GM23248 (cell line): ENCODE data around the gene DNA2. TPM values are rescaled to one million over a fixed set of nuclear protein-coding genes. Genes with fewer than 3 reads are reported as not detected.

ENCODE experiments used
- DNase-seq: peaks from one replicate; pipeline ENCODE4 v3.0.0-alpha.2; 2015
- H2AFZ ChIP-seq: fragments of 200-600 bp; sonication (generic); 2 replicates; pipeline ENCODE4 v1.6.1; 2016; ENCODE audit warnings: antibody characterized with exemption
- H3F3A ChIP-seq: fragments of 200-600 bp; sonication (generic); 2 replicates; pipeline ENCODE4 v1.6.1; 2016; ENCODE audit warnings: mild to moderate bottlenecking, antibody characterized with exemption, mixed run types; ENCODE audit not compliant: insufficient read depth
- H3K27ac ChIP-seq: fragments of 200-600 bp; sonication (generic); 2 replicates; pipeline ENCODE4 v1.5.1; 2016; ENCODE audit warnings: mild to moderate bottlenecking
- H3K27me3 ChIP-seq: fragments of 200-600 bp; sonication (generic); replicated peaks from 2 replicates; pipeline ENCODE4 v1.6.1; 2016; ENCODE audit warnings: mild to moderate bottlenecking; ENCODE audit not compliant: insufficient read depth
- H3K36me3 ChIP-seq: fragments of 200-600 bp; sonication (generic); 2 replicates; pipeline ENCODE4 v1.6.1; 2016; ENCODE audit warnings: low read depth, mild to moderate bottlenecking
- H3K4me1 ChIP-seq: fragments of 200-600 bp; sonication (generic); 2 replicates; pipeline ENCODE4 v1.6.1; 2016; ENCODE audit warnings: mild to moderate bottlenecking; ENCODE audit not compliant: insufficient read depth
- H3K4me2 ChIP-seq: fragments of 200-600 bp; sonication (generic); one replicate; pipeline ENCODE4 v1.6.1; 2016; ENCODE audit warnings: mild to moderate bottlenecking; ENCODE audit not compliant: unreplicated experiment
- H3K4me3 ChIP-seq: fragments of 200-600 bp; sonication (generic); 2 replicates; pipeline ENCODE4 v1.5.1; 2016; ENCODE audit warnings: mild to moderate bottlenecking
- H3K79me2 ChIP-seq: fragments of 200-600 bp; sonication (generic); 2 replicates; pipeline ENCODE4 v1.6.1; 2016; ENCODE audit warnings: mild to moderate bottlenecking; ENCODE audit not compliant: insufficient read depth
- H3K9ac ChIP-seq: fragments of 200-600 bp; sonication (generic); 2 replicates; pipeline ENCODE4 v1.6.1; 2016; ENCODE audit warnings: mild to moderate bottlenecking
- H3K9me2 ChIP-seq: fragments of 200-600 bp; sonication (generic); 2 replicates; pipeline ENCODE4 v1.6.1; 2016; ENCODE audit warnings: mixed run types, mild to moderate bottlenecking, moderate library complexity; ENCODE audit not compliant: insufficient read depth
- H3K9me3 ChIP-seq: fragments of 200-600 bp; sonication (generic); one replicate; pipeline ENCODE4 v1.6.1; 2017; ENCODE audit warnings: low read depth
- H4K20me1 ChIP-seq: fragments of 200-600 bp; sonication (generic); 2 replicates; pipeline ENCODE4 v1.6.0; 2016; ENCODE audit not compliant: insufficient read depth
- EZH2 ChIP-seq: fragments of 200-600 bp; sonication (generic); IDR thresholded peaks from 2 replicates; pipeline ENCODE4 v1.6.1; 2018; ENCODE audit warnings: antibody characterized with exemption, mild to moderate bottlenecking; ENCODE audit not compliant: insufficient read depth, poor library complexity, severe bottlenecking
- EZH2phosphoT487 ChIP-seq: fragments of 200-600 bp; sonication (generic); IDR thresholded peaks from 2 replicates; pipeline ENCODE4 v1.6.1; 2018; ENCODE audit warnings: antibody characterized with exemption, moderate library complexity, mild to moderate bottlenecking, low read depth; ENCODE audit not compliant: insufficient read depth
- WGBS, 2 experiments: methylation state at CpG; one replicate each; pipeline ENCODE4 v1.1.6; 2015 to 2017; ENCODE audit warnings: low lambda C conversion rate in 2 of 2, low coverage in 1 of 2; ENCODE audit errors: missing lambda C conversion rate in 2 of 2; 5-methylcytosine and 5-hydroxymethylcytosine counted together
- in situ Hi-C: fragments of 300-500 bp; cut with MboI; formaldehyde crosslinking; loops from 2 replicates; pipeline ENCODE4 v1.15.0; 2020
- polyA plus RNA-seq: library from polyadenylated mRNA; unstranded; fragments of >200 nt; fragmentation: Nextera tagmentation; extraction: Ambion mirVana; gene quantifications from 2 replicates; pipeline ENCODE4 v1.2.1, GENCODE V29; 2016
- total RNA-seq: library from RNA; depleted of rRNA; stranded (reverse); fragments of >200 nt; shearing (Covaris generic); gene quantifications from 2 replicates; pipeline ENCODE4 v1.2.3, GENCODE V29; 2014

The DNA2 gene
- total and polyA plus RNA-seq, 2 experiments from 2014 or later, result 1.6 to 5.2 TPM

- TF ChIP-seq EZH2 (no peak), EZH2phosphoT487 (no peak)
- Histone ChIP-seq H4K20me1 (no peaks in the 10 kb centered on the region), H3K4me1 (peaks cover 13% of the 10 kb centered on the region), H3K4me3 (peak within 1 kb of the TSS; percentile 86), H3K36me3 (0 out of 2 replicates have a peak, but pooled peaks cover 3% of the 10 kb centered on the region), H3K9me2 (no peaks in the 10 kb centered on the region), H3K27me3 (no peaks in the 10 kb centered on the region), H3K79me2 (peaks cover 50% of the 10 kb centered on the region), H3K27ac (peak within 1 kb of the TSS; percentile 97), H3K9me3 (no peaks in the 10 kb centered on the region), H2AFZ (peak within 1 kb of the TSS; percentile 83), H3K9ac (peak within 1 kb of the TSS; percentile 96), H3K4me2 (peak within 1 kb of the TSS; percentile 97), H3F3A (peaks cover 10% of the 10 kb centered on the region; the same call in 1 of the 2 replicates)
- in situ Hi-C loops, result no loop called here
- DNase-seq, result peak; percentile 87
- 0 to 1% methylated on average over 34 to 79 of the region's 79 CpGs for WGBS, 2 experiments
Measured at GRCh38 chr10:68406815-68407548, 64.8 kb downstream of the DNA2 start, which contains the start of gene RUFY2. RUFY2 (minus strand) TSS chr10:68407277; CDS start chr10:68407189, 88 bp downstream.

- no peak for TF ChIP-seq EZH2
- no peak for TF ChIP-seq EZH2phosphoT487
- Histone ChIP-seq H2AFZ (peak overlapping the region; percentile 59), H3K4me1 (peaks cover 13% of the 10 kb centered on the region), H3K79me2 (peaks cover 57% of the 10 kb centered on the region), H3F3A (peaks cover 10% of the 10 kb centered on the region; the same call in 1 of the 2 replicates), H3K4me2 (peak overlapping the region; percentile 97), H3K9me2 (no peaks in the 10 kb centered on the region), H3K27me3 (no peaks in the 10 kb centered on the region), H3K4me3 (peak overlapping the region; percentile 86), H3K9me3 (no peaks in the 10 kb centered on the region), H4K20me1 (no peaks in the 10 kb centered on the region), H3K9ac (peak overlapping the region; percentile 96), H3K27ac (peak overlapping the region; percentile 97), H3K36me3 (peaks cover 5% of the 10 kb centered on the region; the same call in 1 of the 2 replicates)
- peak; percentile 92 for DNase-seq
- in situ Hi-C loops, result no loop called here
- WGBS, 2 experiments, result 0 to 1% methylated on average over 29 to 33 of the region's 38 CpGs
Measured at GRCh38 chr10:68406111-68406814, 65.5 kb downstream of the DNA2 start.

- Histone ChIP-seq H3K4me1 (peaks cover 13% of the 10 kb centered on the region), H3K36me3 (peaks cover 14% of the 10 kb centered on the region), H4K20me1 (no peaks in the 10 kb centered on the region), H3K9me2 (no peaks in the 10 kb centered on the region), H3K9me3 (no peaks in the 10 kb centered on the region), H2AFZ (no peak overlapping the region), H3K27me3 (no peaks in the 10 kb centered on the region), H3K27ac (no peak overlapping the region), H3K4me3 (no peak overlapping the region), H3K4me2 (no peak overlapping the region), H3K79me2 (peaks cover 83% of the 10 kb centered on the region), H3K9ac (no peak overlapping the region), H3F3A (peaks cover 10% of the 10 kb centered on the region; the same call in 1 of the 2 replicates)
- in situ Hi-C loops, result no loop called here
- DNase-seq, result peak; percentile 4
- TF ChIP-seq EZH2 (no peak), EZH2phosphoT487 (no peak)
- 95 to 96% methylated on average over 4 of the region's 4 CpGs for WGBS, 2 experiments
Measured at GRCh38 chr10:68403701-68404100, 68.1 kb downstream of the DNA2 start.

DNA sequence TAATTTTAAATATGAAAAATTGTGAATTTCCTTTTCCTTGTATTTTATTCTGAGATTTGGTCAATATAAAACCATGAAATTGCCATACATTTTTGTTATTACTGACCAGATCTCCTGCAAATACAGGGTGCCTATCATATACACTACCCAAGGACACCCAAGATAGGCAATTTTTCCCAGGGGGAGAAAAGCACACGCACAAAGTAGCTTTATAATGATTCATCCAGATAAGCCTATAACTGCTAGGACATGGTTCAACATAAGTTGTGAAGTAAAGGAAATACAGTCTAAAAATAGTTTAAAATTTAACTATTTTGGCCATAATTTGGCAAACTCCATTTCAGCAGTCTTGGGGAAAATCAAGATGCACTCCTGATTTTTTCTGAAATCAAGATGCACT lies 69.5 kb downstream of the DNA2 start:
- Histone ChIP-seq H3K9me3 (no peaks in the 10 kb centered on the region), H3K4me1 (peaks cover 13% of the 10 kb centered on the region), H3K27ac (no peak overlapping the region), H3K36me3 (peaks cover 14% of the 10 kb centered on the region), H3K9me2 (no peaks in the 10 kb centered on the region), H3K9ac (no peak overlapping the region), H3F3A (peaks cover 10% of the 10 kb centered on the region; the same call in 1 of the 2 replicates), H3K4me3 (no peak overlapping the region), H3K27me3 (no peaks in the 10 kb centered on the region), H2AFZ (no peak overlapping the region), H3K79me2 (peaks cover 96% of the 10 kb centered on the region), H3K4me2 (no peak overlapping the region), H4K20me1 (no peaks in the 10 kb centered on the region)
- TF ChIP-seq EZH2phosphoT487 (no peak), EZH2 (no peak)
- DNase-seq, result no peak
- in situ Hi-C loops, result no loop called here
- WGBS, 2 experiments, result 79 to 86% methylated on average over 1 of the region's 1 CpG
